ENCODE measurements around the gene TNNT2.

DNA sequence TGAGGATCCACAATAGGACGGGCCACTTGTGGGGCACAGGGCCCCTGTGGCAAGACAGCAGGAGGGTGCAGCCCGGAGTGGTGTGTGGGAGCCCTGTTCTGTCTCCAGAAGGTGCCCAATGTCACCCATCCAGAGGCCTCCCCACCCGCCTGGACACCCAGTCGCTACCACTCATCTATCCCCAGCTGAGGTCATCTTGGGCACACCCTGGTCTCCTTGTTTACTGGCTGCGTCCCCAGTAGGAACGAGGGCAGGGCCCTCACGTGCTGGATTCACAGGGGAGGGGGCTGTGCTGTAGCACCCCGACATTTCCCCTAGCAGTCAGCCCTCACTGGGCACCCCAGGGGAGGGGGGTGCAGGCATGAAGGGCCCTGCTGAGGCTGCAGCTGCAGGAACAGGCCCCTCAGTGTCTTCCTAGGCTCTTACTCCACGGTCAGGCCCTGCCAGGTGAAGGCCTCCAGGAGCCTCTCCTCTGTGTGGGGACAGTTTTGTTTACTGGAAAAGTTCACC, 2.3 kb upstream of the TNNT2 start:
- no peak for TF ChIP-seq GABPA (IDR thresholded peaks at IDR 0.05; ENCODE audit: borderline replicate concordance, insufficient read depth, low read length)
- TF ChIP-seq, protein P1, sequence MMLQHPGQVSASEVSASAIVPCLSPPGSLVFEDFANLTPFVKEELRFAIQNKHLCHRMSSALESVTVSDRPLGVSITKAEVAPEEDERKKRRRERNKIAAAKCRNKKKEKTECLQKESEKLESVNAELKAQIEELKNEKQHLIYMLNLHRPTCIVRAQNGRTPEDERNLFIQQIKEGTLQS (IDR thresholded peaks at IDR 0.05; ENCODE audit: insufficient read depth, low read depth, low read length), result no peak
- TF ChIP-seq EP300 (IDR thresholded peaks at IDR 0.05; ENCODE audit: borderline replicate concordance in 1 of 2, low read depth in 2 of 2, low read length in 2 of 2), result no peak
- TF ChIP-seq, protein P2, sequence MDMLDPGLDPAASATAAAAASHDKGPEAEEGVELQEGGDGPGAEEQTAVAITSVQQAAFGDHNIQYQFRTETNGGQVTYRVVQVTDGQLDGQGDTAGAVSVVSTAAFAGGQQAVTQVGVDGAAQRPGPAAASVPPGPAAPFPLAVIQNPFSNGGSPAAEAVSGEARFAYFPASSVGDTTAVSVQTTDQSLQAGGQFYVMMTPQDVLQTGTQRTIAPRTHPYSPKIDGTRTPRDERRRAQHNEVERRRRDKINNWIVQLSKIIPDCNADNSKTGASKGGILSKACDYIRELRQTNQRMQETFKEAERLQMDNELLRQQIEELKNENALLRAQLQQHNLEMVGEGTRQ (IDR thresholded peaks at IDR 0.05; ENCODE audit: low read length), result no peak
- TF ChIP-seq, protein P3, sequence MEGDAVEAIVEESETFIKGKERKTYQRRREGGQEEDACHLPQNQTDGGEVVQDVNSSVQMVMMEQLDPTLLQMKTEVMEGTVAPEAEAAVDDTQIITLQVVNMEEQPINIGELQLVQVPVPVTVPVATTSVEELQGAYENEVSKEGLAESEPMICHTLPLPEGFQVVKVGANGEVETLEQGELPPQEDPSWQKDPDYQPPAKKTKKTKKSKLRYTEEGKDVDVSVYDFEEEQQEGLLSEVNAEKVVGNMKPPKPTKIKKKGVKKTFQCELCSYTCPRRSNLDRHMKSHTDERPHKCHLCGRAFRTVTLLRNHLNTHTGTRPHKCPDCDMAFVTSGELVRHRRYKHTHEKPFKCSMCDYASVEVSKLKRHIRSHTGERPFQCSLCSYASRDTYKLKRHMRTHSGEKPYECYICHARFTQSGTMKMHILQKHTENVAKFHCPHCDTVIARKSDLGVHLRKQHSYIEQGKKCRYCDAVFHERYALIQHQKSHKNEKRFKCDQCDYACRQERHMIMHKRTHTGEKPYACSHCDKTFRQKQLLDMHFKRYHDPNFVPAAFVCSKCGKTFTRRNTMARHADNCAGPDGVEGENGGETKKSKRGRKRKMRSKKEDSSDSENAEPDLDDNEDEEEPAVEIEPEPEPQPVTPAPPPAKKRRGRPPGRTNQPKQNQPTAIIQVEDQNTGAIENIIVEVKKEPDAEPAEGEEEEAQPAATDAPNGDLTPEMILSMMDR (IDR thresholded peaks at IDR 0.05; ENCODE audit: control extremely low read depth in 1 of 3, insufficient read depth in 1 of 3, low read depth in 1 of 3, low read length in 3 of 3), result no peak
- TF ChIP-seq CBX5 (IDR thresholded peaks at IDR 0.05; ENCODE audit: low read depth, low read length), result no peak
- no peak for TF ChIP-seq RNF2 (IDR thresholded peaks at IDR 0.05; ENCODE audit: borderline replicate concordance, low read depth, low read length, missing control alignments, poor library complexity, severe bottlenecking)
- TF ChIP-seq POLR2A (IDR thresholded peaks at IDR 0.05; ENCODE audit: control extremely low read depth in 1 of 2, low read depth in 2 of 2, low read length in 2 of 2), result no peak
- TF ChIP-seq JUND (IDR thresholded peaks at IDR 0.05; ENCODE audit: low read length), result no peak
- TF ChIP-seq GTF2F1 (IDR thresholded peaks at IDR 0.05; ENCODE audit: borderline replicate concordance, low read depth, low read length), result no peak
- TF ChIP-seq TEAD4 (IDR thresholded peaks at IDR 0.05; ENCODE audit: low read depth, low read length), result no peak
- no peak for TF ChIP-seq SP1 (IDR thresholded peaks at IDR 0.05; ENCODE audit: low read depth, low read length)
- no peak for TF ChIP-seq POLR2AphosphoS5 (IDR thresholded peaks at IDR 0.05; ENCODE audit: low read depth, low read length)

Data from H1 (cell line).